Stimulated activated CD8-positive, alpha-beta memory T cell treated with anti-CD3 and anti-CD28 coated beads, Interleukin-7, amount 100 ng/mL, for 48 hours (primary cell): ENCODE results near the gene TAB2.
"Not testable (repeated sequence)": the region's sequence is repeated elsewhere in the genome, so short reads cannot be mapped to it uniquely, and the experiment has no call there.

Experiments
- DNase-seq, 2 donors: peaks; one replicate each; pipeline ENCODE4 v3.0.0-alpha.2; 2020; ENCODE audit warnings: low read depth in 1 of 2; ENCODE audit errors: extremely low read depth in 1 of 2

TAB2 gene

DNA sequence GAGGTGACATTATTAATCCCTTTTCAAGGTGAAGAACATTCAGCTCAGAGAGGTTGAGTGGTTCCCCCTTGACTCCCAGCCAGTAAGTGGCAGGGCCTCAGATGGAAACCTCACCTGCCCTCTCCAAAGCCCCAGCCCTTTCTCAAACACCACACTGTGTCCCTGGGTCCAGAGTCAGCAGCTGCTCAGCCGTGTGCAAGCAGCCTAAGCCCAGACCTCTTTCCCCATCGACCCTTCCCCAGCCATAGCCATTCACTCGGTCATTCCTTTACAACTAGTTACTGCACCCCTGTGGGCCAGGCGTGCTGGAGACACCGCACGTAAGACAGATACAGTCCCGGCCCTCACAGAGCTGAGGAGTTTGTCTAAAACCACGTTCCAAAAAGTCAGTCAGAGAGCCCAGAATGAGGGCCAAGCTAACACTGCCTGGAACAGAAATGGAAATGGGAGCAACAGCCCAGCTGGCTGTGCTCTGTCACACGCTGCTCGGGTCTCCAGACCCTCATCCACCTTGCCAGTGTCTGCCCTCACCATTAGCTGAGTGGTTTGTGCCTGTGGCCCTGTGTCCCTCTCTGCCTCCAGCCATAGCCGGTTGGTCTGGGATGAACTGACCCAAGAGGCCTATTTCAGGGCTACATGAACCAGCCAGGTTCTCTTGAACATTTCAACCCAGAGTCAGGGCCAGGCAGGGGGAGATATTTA is 137.7 kb downstream of the TAB2 start:
- no peak for DNase-seq

DNA sequence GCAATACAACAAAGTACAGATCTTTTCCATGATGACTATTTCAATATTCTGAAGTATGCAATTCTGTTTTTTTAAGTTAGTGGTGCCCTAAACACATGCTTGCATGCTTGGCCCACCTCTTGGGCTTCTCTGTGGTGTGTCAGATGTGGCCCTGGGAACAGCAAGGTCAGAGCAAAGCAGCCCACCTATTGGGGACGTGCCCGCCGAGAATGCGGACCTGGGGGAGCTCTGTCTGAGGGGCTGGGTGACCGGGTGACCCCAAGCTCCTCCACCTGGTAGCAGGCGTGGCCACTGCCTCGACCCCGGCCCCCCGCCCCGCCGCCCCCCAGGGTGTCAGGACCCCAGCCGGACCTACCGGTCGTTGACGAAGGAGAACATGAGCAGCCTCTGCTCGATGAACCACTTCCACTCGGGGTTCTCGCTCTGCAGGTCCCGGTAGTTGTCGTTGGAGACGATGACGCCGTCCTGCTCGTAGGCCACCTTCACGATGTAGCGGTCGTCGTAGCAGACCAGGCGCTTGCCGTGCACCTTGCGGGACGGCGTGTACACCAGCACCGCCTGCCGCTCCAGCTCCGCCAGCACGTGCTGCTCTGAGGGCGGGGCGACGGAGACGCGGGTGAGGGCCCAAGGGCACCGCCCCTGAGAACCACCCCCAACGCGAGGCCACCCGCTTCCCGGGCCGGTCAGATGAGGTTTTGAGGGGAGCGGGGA is 139.0 kb downstream of the TAB2 start:
- no peak for DNase-seq

DNA sequence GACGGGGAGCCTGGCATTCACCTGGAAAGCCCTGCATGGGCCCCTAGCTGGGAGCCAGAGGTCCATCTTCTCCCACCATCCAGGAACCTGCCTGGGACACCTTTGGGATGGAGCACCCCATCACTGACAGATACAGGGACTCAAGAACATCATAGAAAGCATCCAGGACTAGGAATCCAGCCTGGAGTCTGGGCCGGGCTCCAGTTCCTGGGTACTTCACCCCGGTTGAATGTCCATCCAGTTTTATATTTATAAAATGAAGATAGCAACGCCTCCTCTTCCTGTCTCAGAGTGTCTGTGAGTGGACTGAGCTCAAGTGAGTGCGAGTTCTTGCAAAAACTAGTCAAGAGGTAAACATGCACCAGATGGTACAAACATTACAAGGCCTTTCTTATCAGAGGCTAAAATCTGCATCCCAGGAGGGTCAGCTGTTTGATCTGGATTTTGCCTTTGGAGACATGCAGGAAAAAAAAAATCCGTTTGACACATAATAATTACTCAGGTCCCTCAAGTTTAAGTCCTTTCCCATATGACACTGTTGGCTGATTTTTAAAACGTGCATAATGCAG is 139.9 kb downstream of the TAB2 start:
- DNase-seq, result no peak

DNA sequence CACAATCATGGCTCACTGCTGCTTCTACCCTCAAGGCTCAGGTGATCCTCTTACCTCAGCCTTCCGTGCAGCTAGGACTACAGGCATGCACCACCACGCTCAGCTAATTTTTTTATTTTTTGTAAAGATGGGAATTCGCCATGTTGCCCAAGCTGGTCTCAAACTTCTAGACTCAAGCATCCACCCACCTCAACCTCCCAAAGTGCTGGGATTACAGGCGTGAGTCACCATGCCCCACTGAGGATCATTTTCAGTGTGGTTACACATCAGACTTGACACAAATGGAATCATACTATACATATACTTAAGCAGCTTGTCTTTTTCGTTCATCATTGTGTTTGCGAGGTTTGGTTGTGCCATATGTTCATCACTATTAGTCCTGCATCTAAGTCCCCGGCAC is 140.7 kb downstream of the TAB2 start:
- no peak for DNase-seq

DNA sequence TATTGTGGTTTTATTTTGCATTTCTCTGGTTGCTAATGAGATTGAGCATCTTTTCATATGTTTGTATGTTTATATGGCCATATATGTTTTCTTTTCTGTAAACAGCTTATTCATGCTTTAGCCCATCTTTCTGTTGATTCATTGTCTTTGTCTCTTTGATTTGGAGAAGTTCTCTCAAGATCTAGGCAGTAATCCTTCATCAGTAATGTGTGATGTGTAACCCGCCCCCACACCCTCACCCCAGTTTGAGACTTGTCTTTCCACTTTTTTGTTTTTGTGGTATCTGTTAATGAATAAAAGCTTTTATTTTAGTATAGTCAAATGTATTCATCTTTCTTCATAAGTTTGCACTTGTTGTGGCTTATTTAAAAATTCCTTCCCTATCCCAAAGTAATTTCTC is 141.3 kb downstream of the TAB2 start:
- DNase-seq, result no peak

DNA sequence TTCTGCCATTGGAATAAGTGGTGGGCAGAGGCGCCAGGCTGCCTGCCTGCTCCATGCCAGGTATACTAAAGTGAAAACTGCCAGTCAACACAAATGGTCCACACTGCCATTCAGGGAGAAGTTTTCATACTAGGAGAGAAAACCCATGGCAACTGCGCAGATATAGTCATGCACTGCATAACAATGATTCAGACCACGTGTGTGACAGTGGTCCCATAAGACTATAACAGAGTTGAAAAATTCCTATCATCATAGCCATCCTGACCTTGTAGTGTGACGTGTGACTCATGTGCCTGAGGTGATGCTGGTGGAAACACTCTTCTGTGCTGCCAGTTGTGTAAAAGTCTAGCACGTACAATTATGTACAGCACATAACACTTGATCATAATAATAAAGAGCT is 142.2 kb downstream of the TAB2 start:
- no peak for DNase-seq

DNA sequence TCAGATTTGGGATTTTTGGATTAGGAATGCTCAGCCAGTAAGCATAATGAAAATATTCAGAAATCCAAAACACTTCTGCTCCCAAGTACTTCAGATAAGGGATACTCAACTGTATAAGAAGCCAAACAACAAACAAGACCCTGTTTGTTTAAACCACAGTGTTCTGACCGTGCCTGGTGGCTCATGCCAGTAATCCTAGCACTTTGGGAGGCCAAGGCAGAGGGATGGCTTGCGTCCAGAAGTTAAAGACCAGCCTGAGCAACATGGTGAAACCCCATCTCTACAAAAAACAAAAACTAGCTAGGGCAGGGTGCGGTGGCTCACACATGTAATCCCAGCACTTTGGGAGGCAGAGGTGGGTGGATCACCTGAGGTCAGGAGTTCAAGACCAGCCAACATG is 142.7 kb downstream of the TAB2 start:
- not testable (repeated sequence) for DNase-seq
